ENCODE results near the gene C3orf33. TPM values are rescaled to one million over a fixed set of nuclear protein-coding genes. Genes with fewer than 3 reads are reported as not detected.

The C3orf33 gene
- total RNA-seq, 6 donors from 2014 or later: 2.1 to 4.3 (median 3.3) TPM

DNA sequence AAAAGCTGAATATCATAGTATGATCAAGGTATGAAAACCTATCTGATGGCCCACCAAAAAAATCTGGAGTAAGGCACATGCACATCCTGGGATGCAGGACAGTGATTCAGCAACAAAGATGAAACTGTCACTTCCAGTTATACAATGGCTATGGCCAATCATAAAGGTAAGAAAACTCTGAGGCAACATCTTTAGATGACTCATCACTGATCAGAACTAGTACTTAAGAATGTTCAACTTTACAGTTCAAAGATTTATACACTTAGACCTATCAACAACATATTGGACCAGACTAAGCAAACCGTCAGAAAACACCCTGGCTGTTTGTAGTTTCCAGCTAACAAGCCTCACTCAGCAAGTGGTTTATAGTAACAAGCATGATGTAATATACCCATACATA, 39.9 kb downstream of the C3orf33 start:
- no peak for ATAC-seq (ENCODE audit: low FRiP score in 2 of 2)
- WGBS, 2 donors: 76 to 79% methylated on average over 1 of the region's 1 CpG
- peaks cover 0 to 4% (median 0%) of the 10 kb centered on the region in 4 donors for H3K9me3 ChIP-seq
- no peak overlapping the region for H3K4me3 ChIP-seq
- H3K27ac ChIP-seq: no peak overlapping the region
- TF ChIP-seq, protein P1, sequence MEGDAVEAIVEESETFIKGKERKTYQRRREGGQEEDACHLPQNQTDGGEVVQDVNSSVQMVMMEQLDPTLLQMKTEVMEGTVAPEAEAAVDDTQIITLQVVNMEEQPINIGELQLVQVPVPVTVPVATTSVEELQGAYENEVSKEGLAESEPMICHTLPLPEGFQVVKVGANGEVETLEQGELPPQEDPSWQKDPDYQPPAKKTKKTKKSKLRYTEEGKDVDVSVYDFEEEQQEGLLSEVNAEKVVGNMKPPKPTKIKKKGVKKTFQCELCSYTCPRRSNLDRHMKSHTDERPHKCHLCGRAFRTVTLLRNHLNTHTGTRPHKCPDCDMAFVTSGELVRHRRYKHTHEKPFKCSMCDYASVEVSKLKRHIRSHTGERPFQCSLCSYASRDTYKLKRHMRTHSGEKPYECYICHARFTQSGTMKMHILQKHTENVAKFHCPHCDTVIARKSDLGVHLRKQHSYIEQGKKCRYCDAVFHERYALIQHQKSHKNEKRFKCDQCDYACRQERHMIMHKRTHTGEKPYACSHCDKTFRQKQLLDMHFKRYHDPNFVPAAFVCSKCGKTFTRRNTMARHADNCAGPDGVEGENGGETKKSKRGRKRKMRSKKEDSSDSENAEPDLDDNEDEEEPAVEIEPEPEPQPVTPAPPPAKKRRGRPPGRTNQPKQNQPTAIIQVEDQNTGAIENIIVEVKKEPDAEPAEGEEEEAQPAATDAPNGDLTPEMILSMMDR (IDR thresholded peaks at IDR 0.05): no peak
- no peak for TF ChIP-seq EP300 (IDR thresholded peaks at IDR 0.05)
- no peak for TF ChIP-seq POLR2A (IDR thresholded peaks at IDR 0.05)
- TF ChIP-seq POLR2AphosphoS5 (IDR thresholded peaks at IDR 0.05): no peak
- no peaks in the 10 kb centered on the region for H3K27me3 ChIP-seq
- H3K36me3 ChIP-seq: peaks cover 0 to 12% (median 2%) of the 10 kb centered on the region in 4 donors
- H3K4me1 ChIP-seq: no peaks in the 10 kb centered on the region
- no peak for DNase-seq

DNA sequence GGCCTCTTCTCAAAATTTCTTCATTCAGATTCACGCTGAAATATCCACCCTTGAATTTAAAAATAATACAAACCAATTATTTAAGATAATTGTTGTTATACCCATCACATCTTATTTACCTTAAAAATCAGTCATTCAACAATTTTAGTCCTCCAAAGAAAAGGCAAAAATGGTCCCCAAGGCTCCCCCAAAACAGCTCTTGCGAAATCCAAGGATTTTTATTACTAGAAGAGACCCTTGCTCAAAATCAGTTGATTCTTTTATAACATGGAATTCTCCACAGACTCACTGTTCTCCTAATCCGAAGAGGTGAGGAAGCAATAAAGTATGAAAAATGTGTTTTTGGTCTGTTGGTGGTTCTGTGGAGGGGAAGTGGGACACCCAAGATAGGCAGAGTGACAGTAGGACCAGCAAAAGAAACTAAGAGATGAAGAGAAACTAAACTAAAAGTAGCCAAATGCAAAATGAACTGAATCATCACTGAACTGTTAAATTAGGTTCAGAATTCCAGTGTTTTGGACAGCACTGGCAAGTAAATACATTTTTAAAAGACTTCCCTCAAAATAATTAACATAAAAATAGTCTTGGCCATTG, 42.1 kb downstream of the C3orf33 start:
- WGBS, 2 donors: 84 to 89% methylated on average over 3 of the region's 3 CpGs
- no peak overlapping the region for H3K27ac ChIP-seq
- no peak for ATAC-seq (ENCODE audit: low FRiP score in 2 of 2)

DNA sequence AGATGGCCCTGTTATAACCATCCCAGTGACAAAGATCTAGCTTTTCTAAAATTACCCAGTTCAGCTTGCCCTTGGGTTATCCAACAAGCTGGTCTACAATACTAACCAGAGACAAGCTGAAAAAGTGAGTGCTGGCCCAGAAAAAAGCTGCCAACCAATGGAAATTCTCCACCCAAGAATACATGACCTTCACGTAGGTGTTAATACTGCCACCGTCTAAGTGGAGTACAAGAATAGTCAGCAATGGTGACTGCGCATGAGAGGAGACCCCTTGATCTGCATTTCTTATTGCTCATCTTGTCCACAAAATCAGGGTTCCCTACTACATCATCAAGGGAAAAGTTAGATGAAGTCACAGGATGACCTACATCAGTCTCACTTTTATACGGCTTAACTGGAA, 45.4 kb downstream of the C3orf33 start:
- 96 to 98% methylated on average over 4 of the region's 4 CpGs for WGBS, 2 donors
- no peak for ATAC-seq (ENCODE audit: low FRiP score in 2 of 2)
- Histone ChIP-seq H3K27ac (no peak overlapping the region), H3K4me1 (no peaks in the 10 kb centered on the region), H3K36me3 (no peaks in the 10 kb centered on the region), H3K9me3 (no peaks in the 10 kb centered on the region), H3K27me3 (no peaks in the 10 kb centered on the region), H3K4me3 (no peak overlapping the region)
- no peak for DNase-seq
- TF ChIP-seq, protein P1 (IDR thresholded peaks at IDR 0.05): no peak
- TF ChIP-seq POLR2AphosphoS5 (IDR thresholded peaks at IDR 0.05) (no peak), POLR2A (IDR thresholded peaks at IDR 0.05) (no peak), EP300 (IDR thresholded peaks at IDR 0.05) (no peak)

More for the DNA sequence above, 42.1 kb downstream of the C3orf33 start:
- no peak for TF ChIP-seq EP300 (IDR thresholded peaks at IDR 0.05)
- no peak for TF ChIP-seq POLR2A (IDR thresholded peaks at IDR 0.05)
- no peak for TF ChIP-seq POLR2AphosphoS5 (IDR thresholded peaks at IDR 0.05)
- TF ChIP-seq, protein P1 (IDR thresholded peaks at IDR 0.05): no peak
- Histone ChIP-seq H3K9me3 (no peaks in the 10 kb centered on the region), H3K27me3 (no peaks in the 10 kb centered on the region), H3K4me1 (no peaks in the 10 kb centered on the region), H3K4me3 (no peak overlapping the region), H3K36me3 (peaks cover 0 to 12% (median 0%) of the 10 kb centered on the region in 4 donors)
- no peak for DNase-seq

DNA sequence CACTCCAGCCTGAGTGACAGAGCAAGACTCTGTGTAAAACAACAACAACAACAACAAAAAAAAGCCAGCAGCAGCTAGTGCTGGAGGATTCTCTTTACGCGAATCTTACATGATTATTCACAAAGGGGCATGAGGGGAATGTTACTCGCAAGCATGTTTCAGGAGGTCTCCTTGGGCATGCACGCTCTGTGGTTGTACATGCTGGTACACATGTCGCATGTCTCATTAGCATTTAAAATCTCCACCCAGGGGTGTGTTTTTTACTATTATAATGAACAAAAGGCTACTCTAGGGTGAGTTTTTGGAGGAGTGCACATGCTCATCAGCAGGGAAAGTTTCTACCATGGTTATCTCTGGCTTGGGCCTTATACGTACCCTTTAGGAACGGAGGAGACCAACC, 48.5 kb downstream of the C3orf33 start:
- TF ChIP-seq EP300 (IDR thresholded peaks at IDR 0.05) (no peak), POLR2A (IDR thresholded peaks at IDR 0.05) (no peak), POLR2AphosphoS5 (IDR thresholded peaks at IDR 0.05) (no peak)
- TF ChIP-seq, protein P1 (IDR thresholded peaks at IDR 0.05): no peak
- H3K27ac ChIP-seq: no peak overlapping the region
- DNase-seq (no peak), ATAC-seq (ENCODE audit: low FRiP score in 2 of 2) (no peak)
- no peaks in the 10 kb centered on the region for H3K9me3 ChIP-seq
- no peaks in the 10 kb centered on the region for H3K4me1 ChIP-seq
- H3K36me3 ChIP-seq: no peaks in the 10 kb centered on the region
- H3K27me3 ChIP-seq: no peaks in the 10 kb centered on the region
- 84 to 96% methylated on average over 7 of the region's 7 CpGs for WGBS, 2 donors
- no peak overlapping the region for H3K4me3 ChIP-seq

DNA sequence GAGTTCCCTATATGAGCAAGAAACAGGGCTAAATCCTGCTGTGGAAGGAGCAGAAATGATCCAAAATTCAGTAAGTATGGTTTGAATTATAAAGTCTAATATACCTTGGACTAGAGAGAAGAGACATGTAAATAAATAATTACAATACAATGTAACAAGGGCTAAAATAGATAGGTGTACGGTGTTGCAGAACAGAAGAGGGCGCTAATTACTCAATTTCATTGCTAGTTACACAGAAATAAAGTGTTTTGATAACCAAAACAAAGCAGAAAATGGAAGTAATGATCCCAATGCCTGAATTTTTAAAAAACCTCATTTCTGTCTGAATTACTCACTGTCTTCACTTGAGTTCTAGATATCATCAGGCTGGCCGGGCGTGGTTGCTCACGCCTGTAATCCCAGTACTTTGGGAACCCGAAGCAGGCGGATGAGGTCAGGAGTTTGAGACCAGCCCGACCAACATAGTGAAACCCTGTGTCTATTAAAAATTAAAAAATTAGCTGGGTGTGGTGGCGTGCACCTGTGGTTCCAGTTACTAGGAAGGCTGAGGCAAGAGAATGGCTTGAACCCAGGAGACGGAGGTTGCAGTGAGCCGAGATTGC, 52.9 kb downstream of the C3orf33 start:
- no peak overlapping the region for H3K27ac ChIP-seq
- H3K9me3 ChIP-seq: no peaks in the 10 kb centered on the region
- TF ChIP-seq EP300 (IDR thresholded peaks at IDR 0.05) (no peak), POLR2A (IDR thresholded peaks at IDR 0.05) (no peak), POLR2AphosphoS5 (IDR thresholded peaks at IDR 0.05) (no peak)
- TF ChIP-seq, protein P1 (IDR thresholded peaks at IDR 0.05): peak in 1 of 6 experiments; percentile 20
- no peak for ATAC-seq (ENCODE audit: low FRiP score in 2 of 2)
- no peak overlapping the region for H3K4me3 ChIP-seq
- WGBS, 2 donors: 76 to 82% methylated on average over 11 of the region's 11 CpGs
- no peak for DNase-seq
- H3K4me1 ChIP-seq: no peaks in the 10 kb centered on the region
- H3K27me3 ChIP-seq: no peaks in the 10 kb centered on the region
- H3K36me3 ChIP-seq: no peaks in the 10 kb centered on the region

Data from upper lobe of left lung (tissue), 6 donors.